ENCODE data around the gene MXD4. TPM values are rescaled to one million over a fixed set of nuclear protein-coding genes. Genes with fewer than 3 reads are reported as not detected.

Gene MXD4
- polyA plus RNA-seq, 1 donor (not counting 4 experiments of a cell fraction or from before 2014, with no cell fraction given): 26.0 TPM

GRCh38 chr4:2267841-2268240 is 5.9 kb upstream of the MXD4 start:
- no peaks in the 10 kb centered on the region for H3K9me3 ChIP-seq (ENCODE audit: control insufficient read depth, low read depth, low read length)
- no peak overlapping the region for H2AFZ ChIP-seq (ENCODE audit: control insufficient read depth, low read length)
- H4K20me1 ChIP-seq (ENCODE audit: control insufficient read depth, extremely low read depth, insufficient read depth, low read length): no peaks in the 10 kb centered on the region
- no peak overlapping the region for H3K27ac ChIP-seq (ENCODE audit: control insufficient read depth, insufficient read depth, low read length)
- no peak overlapping the region for H3K4me3 ChIP-seq (ENCODE audit: control insufficient read depth in 2 of 3, extremely low read depth in 1 of 3, insufficient read depth in 2 of 3, low read depth in 1 of 3, low read length in 3 of 3)
- dilution Hi-C loops (cut with MboI; ENCODE audit: extremely low pct_ligation_motif_present, low sequenced_read_pairs): no loop called here
- no peaks in the 10 kb centered on the region for H3K79me2 ChIP-seq (ENCODE audit: control insufficient read depth, insufficient read depth, low read length)
- H3K9ac ChIP-seq (ENCODE audit: control insufficient read depth, extremely low read depth, insufficient read depth, low read length): no peak overlapping the region
- H3K4me1 ChIP-seq (ENCODE audit: control insufficient read depth, extremely low read depth, insufficient read depth, low read length): no peaks in the 10 kb centered on the region
- no peaks in the 10 kb centered on the region for H3K36me3 ChIP-seq (ENCODE audit: control insufficient read depth in 2 of 2, extremely low read depth in 1 of 2, insufficient read depth in 2 of 2, low read length in 2 of 2)
- DNase-seq (ENCODE audit: low read depth, low spot score) (no peak), FAIRE-seq (no peak)
- no peaks in the 10 kb centered on the region for H3K27me3 ChIP-seq (ENCODE audit: control insufficient read depth, extremely low read depth, insufficient read depth, low read length)
- H3K9me1 ChIP-seq (ENCODE audit: control insufficient read depth, extremely low read depth, insufficient read depth, low read length): no peaks in the 10 kb centered on the region
- TF ChIP-seq EZH2 (IDR thresholded peaks at IDR 0.05; ENCODE audit: low read length) (no peak), CTCF (optimal IDR thresholded peaks at IDR 0.05 in 1 of 3, IDR thresholded peaks at IDR 0.05 in 1 of 3, conservative IDR thresholded peaks at IDR 0.05 in 1 of 3; ENCODE audit: extremely low read depth in 1 of 3, insufficient read depth in 2 of 3, low read length in 3 of 3) (no peak)
- no peak overlapping the region for H3K4me2 ChIP-seq (ENCODE audit: control insufficient read depth, extremely low read depth, insufficient read depth, low read depth, low read length)

- no peak for DNase-seq (ENCODE audit: low read depth, low spot score)
- Histone ChIP-seq H3K9me3 (ENCODE audit: control insufficient read depth, low read depth, low read length) (no peaks in the 10 kb centered on the region), H3K36me3 (ENCODE audit: control insufficient read depth in 2 of 2, extremely low read depth in 1 of 2, insufficient read depth in 2 of 2, low read length in 2 of 2) (no peaks in the 10 kb centered on the region), H3K4me3 (ENCODE audit: control insufficient read depth in 2 of 3, extremely low read depth in 1 of 3, insufficient read depth in 2 of 3, low read depth in 1 of 3, low read length in 3 of 3) (no peak overlapping the region), H4K20me1 (ENCODE audit: control insufficient read depth, extremely low read depth, insufficient read depth, low read length) (no peaks in the 10 kb centered on the region), H3K4me1 (ENCODE audit: control insufficient read depth, extremely low read depth, insufficient read depth, low read length) (peaks cover 3% of the 10 kb centered on the region), H3K4me2 (ENCODE audit: control insufficient read depth, extremely low read depth, insufficient read depth, low read depth, low read length) (no peak overlapping the region), H3K79me2 (ENCODE audit: control insufficient read depth, insufficient read depth, low read length) (no peaks in the 10 kb centered on the region), H3K9ac (ENCODE audit: control insufficient read depth, extremely low read depth, insufficient read depth, low read length) (no peak overlapping the region), H3K27me3 (ENCODE audit: control insufficient read depth, extremely low read depth, insufficient read depth, low read length) (no peaks in the 10 kb centered on the region), H3K9me1 (ENCODE audit: control insufficient read depth, extremely low read depth, insufficient read depth, low read length) (no peaks in the 10 kb centered on the region), H2AFZ (ENCODE audit: control insufficient read depth, low read length) (no peak overlapping the region), H3K27ac (ENCODE audit: control insufficient read depth, insufficient read depth, low read length) (no peak overlapping the region)
- no peak for FAIRE-seq
- dilution Hi-C loops (cut with MboI; ENCODE audit: extremely low pct_ligation_motif_present, low sequenced_read_pairs): no loop called here
- TF ChIP-seq CTCF (optimal IDR thresholded peaks at IDR 0.05 in 1 of 3, IDR thresholded peaks at IDR 0.05 in 1 of 3, conservative IDR thresholded peaks at IDR 0.05 in 1 of 3; ENCODE audit: extremely low read depth in 1 of 3, insufficient read depth in 2 of 3, low read length in 3 of 3) (no peak), EZH2 (IDR thresholded peaks at IDR 0.05; ENCODE audit: low read length) (no peak)
These were observed 5.5 kb upstream of the MXD4 start for GRCh38 chr4:2267320-2267811.

Data from keratinocyte (primary cell).